Prostate gland (tissue), 2 donors: ENCODE results near the gene SPINK1. TPM values are rescaled to one million over a fixed set of nuclear protein-coding genes. Genes with fewer than 3 reads are reported as not detected.

Experiments used
- DNase-seq: peaks from one replicate; pipeline ENCODE4 v3.0.0-alpha.2; 2019; ENCODE audit warnings: low spot score
- H3K27ac ChIP-seq, 2 donors: fragments of 200-600 bp; sonication (generic); 2 replicates each; pipeline ENCODE4 v1.5.1; 2017 to 2019
- H3K27me3 ChIP-seq: fragments of 200-600 bp; sonication (generic); replicated peaks from 2 replicates; pipeline ENCODE4 v1.5.1; 2019; ENCODE audit not compliant: insufficient read depth
- H3K36me3 ChIP-seq, 2 donors: fragments of 200-600 bp; sonication (generic); 1 replicate in 1 of 2; 2 replicates in 1 of 2; pipeline versions ENCODE4 v1.5.1 to v1.8.1; 2017 to 2019
- H3K4me1 ChIP-seq: fragments of 200-600 bp; sonication (generic); replicated peaks from 2 replicates; pipeline ENCODE4 v1.5.1; 2019
- H3K4me3 ChIP-seq, 2 donors: fragments of 200-600 bp; sonication (generic); 2 replicates each; pipeline ENCODE4 v1.5.1; 2017 to 2019
- H3K9me3 ChIP-seq: fragments of 200-600 bp; sonication (generic); 2 replicates; pipeline ENCODE4 v1.5.1; 2017
- POLR2A ChIP-seq: fragments of 450-650 bp; IDR thresholded peaks from one replicate; pipeline ENCODE4 v1.6.1; 2016; ENCODE audit warnings: antibody characterized with exemption, mild to moderate bottlenecking
- POLR2AphosphoS5 ChIP-seq: sonication (generic); formaldehyde crosslinking; IDR thresholded peaks from one replicate; pipeline ENCODE4 v1.6.1; 2017; ENCODE audit warnings: antibody characterized with exemption
- WGBS: methylation state at CpG from one replicate; pipeline ENCODE4 v1.1.5; 2018; 5-methylcytosine and 5-hydroxymethylcytosine counted together
- intact Hi-C: fragments of 100-400 bp; cut with DNase I; formaldehyde crosslinking; loops from one replicate; pipeline ENCODE4 v1.14.2; 2022
- total RNA-seq, 2 donors: library from RNA; depleted of rRNA; stranded (reverse); fragments of >200 nt; gene quantifications; one replicate each; pipeline ENCODE4 v1.1.0, GENCODE V29; 2016
- TF ChIP-seq, protein P1 (sequence below), 4 experiments: fragments of 200-600 bp in 2 of 4; fragments of 450-650 bp in 2 of 4; sonication (generic) in 2 of 4; IDR thresholded peaks; 1 replicate in 3 of 4; 2 replicates in 1 of 4; pipeline ENCODE4 v1.5.1; 2016 to 2019; ENCODE audit warnings: antibody characterized with exemption in 4 of 4, mild to moderate bottlenecking in 2 of 4, moderate library complexity in 2 of 4

The SPINK1 gene
- total RNA-seq, 2 donors from 2014 or later = 3.7 TPM; not detected in 1

DNA sequence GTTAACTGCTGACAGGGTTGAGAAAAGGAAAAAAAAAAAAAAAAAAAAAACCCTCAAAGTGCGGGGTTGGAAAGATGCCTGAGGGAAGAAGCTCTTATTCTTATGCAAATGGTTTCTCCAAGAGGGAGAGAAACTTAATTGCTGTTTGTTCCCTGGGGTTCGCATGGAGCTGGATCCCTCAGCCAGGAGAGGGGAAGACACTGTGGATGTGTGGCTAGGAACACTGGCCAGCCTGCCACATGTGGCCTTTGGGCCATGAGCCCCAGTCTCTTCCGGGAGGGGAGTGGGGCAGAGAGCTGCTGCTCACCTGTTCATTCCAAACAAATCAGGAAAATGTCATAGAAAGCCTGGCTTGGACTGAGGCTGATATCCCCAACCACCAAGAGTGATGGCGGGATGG is 37.6 kb upstream of the SPINK1 start:
- no peaks in the 10 kb centered on the region for H3K36me3 ChIP-seq
- H3K4me1 ChIP-seq = no peaks in the 10 kb centered on the region
- no peak overlapping the region for H3K27ac ChIP-seq
- H3K27me3 ChIP-seq = no peaks in the 10 kb centered on the region
- H3K4me3 ChIP-seq = no peak overlapping the region
- DNase-seq = no peak
- intact Hi-C loops = no loop called here
- WGBS = 40% methylated on average over 4 of the region's 4 CpGs
- no peaks in the 10 kb centered on the region for H3K9me3 ChIP-seq
- no peak for TF ChIP-seq POLR2AphosphoS5

DNA sequence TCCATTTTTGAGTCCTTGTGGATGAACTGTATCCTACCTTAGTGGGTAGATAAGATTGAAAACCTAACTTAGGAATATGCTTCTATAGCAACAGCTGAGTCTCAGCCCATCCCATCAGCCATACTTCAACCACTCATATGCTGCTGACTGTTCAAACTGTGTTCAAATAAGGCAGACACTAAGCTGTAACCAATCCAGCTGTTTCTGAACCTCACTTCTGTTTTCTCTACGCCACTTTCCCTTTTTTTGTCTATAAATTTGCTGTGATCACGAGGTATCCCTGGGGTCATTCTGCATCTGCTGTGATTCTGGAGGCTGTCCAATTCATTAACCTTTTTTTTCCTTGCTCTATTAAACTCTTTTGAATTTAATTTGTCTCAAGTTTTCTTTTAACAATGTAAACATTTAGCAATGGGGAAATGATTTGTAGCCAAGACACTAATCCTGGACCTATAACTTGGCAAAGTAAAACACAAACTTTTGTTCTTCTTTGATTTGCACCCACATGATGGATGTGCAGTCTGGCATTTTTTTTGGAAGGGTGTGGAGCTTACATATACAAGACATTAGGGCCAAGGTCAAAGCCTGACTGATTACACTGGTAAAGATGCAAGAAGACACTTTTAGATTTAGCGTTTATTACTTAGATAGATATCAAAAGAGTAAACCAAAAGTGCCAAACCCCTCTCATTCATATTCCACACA is 32.1 kb upstream of the SPINK1 start:
- no peak overlapping the region for H3K4me3 ChIP-seq
- no peaks in the 10 kb centered on the region for H3K36me3 ChIP-seq
- WGBS = 10% methylated on average over 3 of the region's 3 CpGs
- H3K27ac ChIP-seq = no peak overlapping the region
- intact Hi-C loops = no loop called here
- no peaks in the 10 kb centered on the region for H3K9me3 ChIP-seq
- DNase-seq = no peak
- H3K4me1 ChIP-seq = no peaks in the 10 kb centered on the region
- TF ChIP-seq, protein P1, sequence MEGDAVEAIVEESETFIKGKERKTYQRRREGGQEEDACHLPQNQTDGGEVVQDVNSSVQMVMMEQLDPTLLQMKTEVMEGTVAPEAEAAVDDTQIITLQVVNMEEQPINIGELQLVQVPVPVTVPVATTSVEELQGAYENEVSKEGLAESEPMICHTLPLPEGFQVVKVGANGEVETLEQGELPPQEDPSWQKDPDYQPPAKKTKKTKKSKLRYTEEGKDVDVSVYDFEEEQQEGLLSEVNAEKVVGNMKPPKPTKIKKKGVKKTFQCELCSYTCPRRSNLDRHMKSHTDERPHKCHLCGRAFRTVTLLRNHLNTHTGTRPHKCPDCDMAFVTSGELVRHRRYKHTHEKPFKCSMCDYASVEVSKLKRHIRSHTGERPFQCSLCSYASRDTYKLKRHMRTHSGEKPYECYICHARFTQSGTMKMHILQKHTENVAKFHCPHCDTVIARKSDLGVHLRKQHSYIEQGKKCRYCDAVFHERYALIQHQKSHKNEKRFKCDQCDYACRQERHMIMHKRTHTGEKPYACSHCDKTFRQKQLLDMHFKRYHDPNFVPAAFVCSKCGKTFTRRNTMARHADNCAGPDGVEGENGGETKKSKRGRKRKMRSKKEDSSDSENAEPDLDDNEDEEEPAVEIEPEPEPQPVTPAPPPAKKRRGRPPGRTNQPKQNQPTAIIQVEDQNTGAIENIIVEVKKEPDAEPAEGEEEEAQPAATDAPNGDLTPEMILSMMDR (IDR thresholded peaks at IDR 0.05) = no peak
- no peak for TF ChIP-seq POLR2A
- no peak for TF ChIP-seq POLR2AphosphoS5
- H3K27me3 ChIP-seq = no peaks in the 10 kb centered on the region

DNA sequence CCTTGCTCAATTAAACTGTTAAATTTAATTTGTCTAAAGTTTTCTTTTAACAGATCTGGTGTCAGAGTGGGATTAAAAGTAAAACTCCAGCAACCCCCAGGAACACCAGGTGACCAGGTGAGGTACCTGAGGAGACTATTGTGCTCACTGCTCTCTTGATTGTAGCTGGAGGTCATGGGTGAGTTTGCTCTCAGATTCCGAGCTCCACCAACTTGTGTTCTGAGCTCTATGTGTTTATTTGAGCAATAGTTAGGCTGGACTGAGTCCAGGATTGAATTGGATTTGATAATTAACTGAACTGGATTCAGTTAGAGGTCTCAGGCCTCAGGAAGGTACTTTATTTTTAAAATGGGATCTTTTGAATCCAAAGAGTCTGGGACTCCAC is 29.2 kb upstream of the SPINK1 start:
- intact Hi-C loops = no loop called here

DNA sequence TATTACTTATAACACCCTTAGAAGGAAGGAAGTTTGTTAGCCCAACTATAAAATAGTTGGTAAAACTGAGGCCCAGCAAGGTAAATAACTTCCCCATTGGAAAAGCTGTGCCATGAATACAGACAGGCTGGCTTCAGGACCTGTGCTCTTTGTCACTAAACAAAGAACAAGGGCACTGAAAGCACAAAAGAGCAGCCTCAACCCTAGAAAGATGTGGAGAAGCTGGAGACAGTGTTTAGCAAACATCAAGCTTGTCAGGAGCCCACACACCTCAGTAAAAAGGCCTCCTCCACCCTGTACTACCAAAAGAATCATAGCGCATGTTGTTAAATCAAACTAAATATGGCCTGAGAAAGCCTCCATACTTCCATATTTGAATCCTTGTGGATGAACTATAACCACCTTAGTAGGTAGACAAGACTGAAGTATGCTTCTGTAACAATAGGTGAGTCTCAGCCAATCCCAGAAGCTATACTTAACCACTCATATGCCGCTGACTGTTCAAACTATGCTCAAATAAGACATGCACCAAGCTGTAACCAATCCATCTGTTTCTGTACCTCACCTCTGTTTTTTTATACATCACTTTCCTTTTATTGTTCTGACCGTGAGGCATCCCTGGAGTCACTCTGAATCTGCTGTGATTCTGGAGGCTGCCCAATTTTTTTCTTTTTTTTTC is 28.6 kb upstream of the SPINK1 start:
- DNase-seq = no peak
- TF ChIP-seq, protein P1 (IDR thresholded peaks at IDR 0.05) = no peak
- TF ChIP-seq POLR2AphosphoS5 (no peak), POLR2A (no peak)
- intact Hi-C loops = no loop called here
- Histone ChIP-seq H3K36me3 (no peaks in the 10 kb centered on the region), H3K9me3 (no peaks in the 10 kb centered on the region), H3K4me3 (no peak overlapping the region), H3K27me3 (no peaks in the 10 kb centered on the region), H3K27ac (no peak overlapping the region), H3K4me1 (no peaks in the 10 kb centered on the region)
- 76% methylated on average over 3 of the region's 3 CpGs for WGBS

More for the DNA sequence above, 29.2 kb upstream of the SPINK1 start:
- H3K27ac ChIP-seq = no peak overlapping the region
- H3K4me3 ChIP-seq = no peak overlapping the region
- H3K4me1 ChIP-seq = no peaks in the 10 kb centered on the region
- H3K36me3 ChIP-seq = no peaks in the 10 kb centered on the region
- TF ChIP-seq POLR2AphosphoS5 (no peak), POLR2A (no peak)
- TF ChIP-seq, protein P1 (IDR thresholded peaks at IDR 0.05) = no peak
- H3K9me3 ChIP-seq = no peaks in the 10 kb centered on the region
- 70% methylated on average over 1 of the region's 1 CpG for whole genome bisulfite sequencing
- no peaks in the 10 kb centered on the region for H3K27me3 ChIP-seq
- no peak for DNase-seq

DNA sequence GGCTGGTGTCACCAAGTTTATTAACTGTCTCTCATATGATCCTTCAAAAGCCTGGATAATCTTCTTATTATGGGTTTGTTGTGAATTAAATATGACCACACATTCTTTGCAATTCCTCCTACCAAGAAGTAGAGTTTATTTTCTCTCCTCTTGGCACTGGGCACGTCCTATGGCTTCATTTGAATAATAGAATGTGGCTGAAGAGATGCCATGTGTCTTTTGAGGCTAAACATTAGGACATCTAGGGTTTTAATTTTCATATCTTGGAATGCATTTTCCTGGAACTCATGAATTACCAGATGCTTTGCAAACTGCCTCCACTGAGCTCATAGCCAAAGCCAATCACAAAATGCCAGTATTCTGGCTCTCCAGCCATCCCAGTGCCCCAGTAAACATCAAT is 27.1 kb upstream of the SPINK1 start:
- 70% methylated on average over 1 of the region's 1 CpG for WGBS
- TF ChIP-seq, protein P1 (IDR thresholded peaks at IDR 0.05) = no peak
- no peak for TF ChIP-seq POLR2A
- no peak for TF ChIP-seq POLR2AphosphoS5
- DNase-seq = no peak
- intact Hi-C loops = no loop called here
- Histone ChIP-seq H3K4me3 (no peak overlapping the region), H3K36me3 (no peaks in the 10 kb centered on the region), H3K4me1 (no peaks in the 10 kb centered on the region), H3K27me3 (no peaks in the 10 kb centered on the region), H3K27ac (no peak overlapping the region), H3K9me3 (no peaks in the 10 kb centered on the region)
